Renal cortical epithelial cell (primary cell): Measurements from ENCODE around the gene NPAS2. TPM values are rescaled to one million over a fixed set of nuclear protein-coding genes. Genes with fewer than 3 reads are reported as not detected.

Experiments used
- total RNA-seq: library from RNA; depleted of rRNA; stranded (reverse); fragments of >200 nt; gene quantifications from 2 replicates; pipeline ENCODE4 v1.2.3, GENCODE V29; 2014

Gene NPAS2
- total RNA-seq, 1 donor from 2014 or later: 22.1 TPM

Other genes starting within 250 kb of the NPAS2 start
- 1,039 and 1,289 TPM in 2 replicates for gene RPL31, start 182.2 kb downstream of the NPAS2 start, total RNA-seq